Transverse colon (tissue), 3 donors: ENCODE data around the gene RCAN1.

Experiments used
- POLR2A ChIP-seq: fragments of 450-650 bp; IDR thresholded peaks from one replicate; pipeline ENCODE4 v1.6.1; 2016; ENCODE audit warnings: antibody characterized with exemption, mild to moderate bottlenecking, moderate library complexity
- TF ChIP-seq, protein P1 (sequence below), 5 experiments: fragments of 200-600 bp in 3 of 5; fragments of 450-650 bp in 2 of 5; sonication (generic) in 3 of 5; IDR thresholded peaks; 1 replicate in 2 of 5; 2 replicates in 3 of 5; pipeline ENCODE4 v1.5.1; 2016 to 2017; ENCODE audit warnings: antibody characterized with exemption in 5 of 5, inconsistent platforms in 3 of 5, mild to moderate bottlenecking in 2 of 5, moderate library complexity in 1 of 5

DNA sequence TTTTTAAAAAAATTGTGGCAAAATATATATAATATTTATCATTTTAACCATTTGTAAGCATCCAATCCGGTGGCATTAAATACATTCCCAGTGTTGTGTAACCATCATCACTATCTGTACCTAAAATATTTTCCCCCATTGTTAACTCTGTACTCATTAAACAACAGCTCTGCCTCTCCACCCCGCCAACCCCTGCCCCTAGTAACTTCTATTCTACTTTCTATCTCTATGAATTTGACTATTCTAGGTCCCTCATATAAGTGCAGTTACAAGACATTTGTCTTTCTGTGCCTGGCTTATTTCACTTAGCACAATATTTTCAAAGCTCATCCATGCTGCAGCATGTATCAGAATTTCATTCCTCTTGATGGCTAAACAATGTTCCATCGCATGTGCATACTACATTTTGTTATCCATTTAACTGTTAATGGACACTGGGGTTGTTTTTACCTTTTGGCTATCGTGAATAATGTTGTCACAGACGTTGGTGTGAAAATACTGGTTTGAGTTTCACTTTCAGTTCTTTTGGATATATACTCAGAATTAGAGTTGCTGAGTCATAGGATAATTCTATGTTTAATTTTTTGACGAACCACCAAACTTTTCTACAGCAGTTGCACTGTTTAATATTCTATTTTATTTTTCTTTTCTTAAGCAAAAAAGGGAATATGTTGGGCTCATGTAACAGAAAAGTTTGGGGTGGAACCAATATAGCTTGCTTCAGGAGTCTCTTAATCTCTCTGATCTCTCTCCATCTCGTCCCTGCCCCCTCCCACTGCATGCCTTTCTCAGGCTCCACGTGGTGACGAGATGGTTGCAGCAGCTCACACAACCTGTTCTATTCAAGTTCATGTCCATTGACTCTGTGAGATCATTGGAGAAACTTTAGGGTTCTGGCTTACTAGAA, 25.2 kb upstream of the RCAN1 start:
- TF ChIP-seq, protein P1, sequence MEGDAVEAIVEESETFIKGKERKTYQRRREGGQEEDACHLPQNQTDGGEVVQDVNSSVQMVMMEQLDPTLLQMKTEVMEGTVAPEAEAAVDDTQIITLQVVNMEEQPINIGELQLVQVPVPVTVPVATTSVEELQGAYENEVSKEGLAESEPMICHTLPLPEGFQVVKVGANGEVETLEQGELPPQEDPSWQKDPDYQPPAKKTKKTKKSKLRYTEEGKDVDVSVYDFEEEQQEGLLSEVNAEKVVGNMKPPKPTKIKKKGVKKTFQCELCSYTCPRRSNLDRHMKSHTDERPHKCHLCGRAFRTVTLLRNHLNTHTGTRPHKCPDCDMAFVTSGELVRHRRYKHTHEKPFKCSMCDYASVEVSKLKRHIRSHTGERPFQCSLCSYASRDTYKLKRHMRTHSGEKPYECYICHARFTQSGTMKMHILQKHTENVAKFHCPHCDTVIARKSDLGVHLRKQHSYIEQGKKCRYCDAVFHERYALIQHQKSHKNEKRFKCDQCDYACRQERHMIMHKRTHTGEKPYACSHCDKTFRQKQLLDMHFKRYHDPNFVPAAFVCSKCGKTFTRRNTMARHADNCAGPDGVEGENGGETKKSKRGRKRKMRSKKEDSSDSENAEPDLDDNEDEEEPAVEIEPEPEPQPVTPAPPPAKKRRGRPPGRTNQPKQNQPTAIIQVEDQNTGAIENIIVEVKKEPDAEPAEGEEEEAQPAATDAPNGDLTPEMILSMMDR (IDR thresholded peaks at IDR 0.05) = no peak
- no peak for TF ChIP-seq POLR2A
